ENCODE measurements around the gene TES. TPM values are rescaled to one million over a fixed set of nuclear protein-coding genes. Genes with fewer than 3 reads are reported as not detected.
"Not testable (repeated sequence)": the region's sequence is repeated elsewhere in the genome, so short reads cannot be mapped to it uniquely, and the experiment has no call there.

The TES gene
- total RNA-seq (2014; rRNA removed; shearing (Covaris generic)), result 110 and 111 TPM in 2 replicates

- peak; percentile 74 for DNase-seq (ENCODE audit: low read depth)
Measured at GRCh38 chr7:116210345-116211005, at the start of gene TES. TES (plus strand) TSS chr7:116210539; CDS start chr7:116210708, 169 bp downstream.

GRCh38 chr7:116161728-116162127 is 48.6 kb upstream of the TES start:
- DNase-seq (ENCODE audit: low read depth), result no peak

DNA sequence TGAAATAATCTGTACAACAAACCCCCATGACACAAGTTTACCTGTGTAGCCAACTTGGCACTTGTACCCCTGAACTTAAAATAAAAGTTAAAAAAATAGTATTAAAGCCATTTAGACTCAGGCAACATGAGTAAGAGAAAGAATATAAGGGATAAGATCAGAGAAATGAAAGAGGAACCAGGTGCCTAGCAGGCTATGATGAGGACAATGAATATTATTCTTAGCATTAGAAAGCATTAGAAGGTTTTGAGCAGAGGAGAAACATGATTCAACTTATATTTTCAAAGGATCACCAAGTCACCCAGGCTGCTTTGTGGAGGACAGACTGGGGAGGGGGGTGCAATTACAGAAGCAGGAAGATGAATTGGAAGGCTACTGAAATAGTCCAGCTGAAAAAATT is 48.1 kb upstream of the TES start:
- DNase-seq (ENCODE audit: low read depth), result no peak

DNA sequence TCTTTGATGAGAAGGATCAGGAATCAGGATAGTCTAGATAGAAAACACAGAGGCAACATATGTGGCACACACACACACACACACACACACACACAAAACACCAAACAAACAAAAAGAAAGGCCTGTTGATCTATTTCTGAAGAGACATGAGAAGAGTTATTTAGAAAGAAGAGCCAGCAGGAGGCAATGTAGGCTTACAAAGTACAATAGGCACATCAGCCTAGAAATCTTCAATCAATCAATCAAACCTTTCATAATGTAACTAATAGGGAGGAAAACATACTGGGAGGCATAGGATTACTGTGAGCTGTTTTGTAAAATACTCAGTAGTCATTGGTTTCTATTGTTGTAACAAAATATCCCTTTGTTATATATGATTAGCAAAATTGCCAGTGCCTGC is 47.3 kb upstream of the TES start:
- DNase-seq (ENCODE audit: low read depth), result no peak

DNA sequence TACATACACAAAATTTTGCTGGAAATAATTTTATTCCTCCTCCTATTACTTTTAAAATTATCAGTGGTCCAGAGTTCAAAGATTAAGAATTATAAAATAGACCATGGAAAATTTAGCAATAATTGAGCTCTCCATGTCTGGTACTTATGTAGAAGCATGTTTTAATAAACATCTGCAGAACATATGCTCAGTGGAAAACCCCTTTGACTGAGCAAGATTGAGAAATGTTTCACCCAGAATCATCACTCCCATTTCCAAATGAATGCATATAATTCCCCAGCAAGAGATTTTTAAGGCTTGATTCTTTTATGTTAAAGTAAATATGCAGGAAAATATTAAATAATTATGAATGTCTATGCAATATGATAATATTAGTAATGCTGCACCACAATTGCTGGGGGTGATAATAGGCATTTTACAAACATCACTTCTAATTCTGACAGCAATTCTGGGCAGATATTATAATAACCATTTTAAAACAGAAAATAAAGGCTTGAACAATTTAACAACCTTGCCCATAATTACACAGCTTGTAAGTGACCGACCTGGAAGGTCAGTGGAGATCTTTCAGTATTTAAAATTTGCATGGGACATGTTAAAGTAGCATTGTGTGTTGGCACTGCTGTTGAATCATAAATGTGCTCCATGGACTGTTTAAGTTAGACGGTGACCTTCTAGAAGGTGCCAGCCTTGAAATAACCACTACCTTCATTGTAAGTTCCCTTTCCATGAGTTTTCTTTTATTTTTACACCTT is 45.6 kb upstream of the TES start:
- DNase-seq (ENCODE audit: low read depth), result peak; percentile 34

DNA sequence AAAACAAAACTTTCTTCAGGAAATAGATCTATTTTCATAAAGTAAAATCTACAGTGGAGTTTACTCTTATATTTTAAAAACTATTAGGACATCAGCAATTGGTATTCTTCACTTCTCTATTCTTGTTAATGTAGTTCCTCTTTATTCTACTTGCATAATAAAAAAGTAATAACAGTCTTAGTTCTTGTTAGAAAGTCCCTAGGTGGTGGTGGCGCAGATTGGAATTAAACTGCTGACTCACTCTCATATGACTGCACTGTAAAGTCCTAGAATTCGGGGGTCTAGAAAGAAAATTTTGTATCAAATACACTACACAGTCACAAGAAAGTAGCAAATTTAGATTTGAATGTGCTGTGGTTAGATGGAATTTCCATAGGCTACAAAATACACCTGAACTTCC is 44.6 kb upstream of the TES start:
- no peak for DNase-seq (ENCODE audit: low read depth)

DNA sequence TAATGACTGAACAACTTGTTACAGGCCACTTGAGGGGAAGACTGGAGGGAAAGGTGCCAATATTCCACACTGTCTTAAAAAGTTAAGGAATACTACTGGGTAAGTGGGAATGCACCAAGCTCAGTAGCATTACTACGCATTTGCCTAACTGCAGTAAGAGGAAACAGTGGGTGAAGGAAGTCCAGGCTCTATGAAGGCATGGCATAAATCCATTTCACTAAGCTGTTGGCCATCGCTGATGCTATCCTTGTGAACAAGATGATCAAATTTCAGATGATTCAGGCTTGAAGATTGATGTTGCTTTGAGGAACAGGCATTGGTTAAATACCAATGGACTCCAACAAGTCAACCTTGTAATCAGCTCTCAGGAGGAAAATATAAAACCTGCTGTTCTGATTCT is 44.2 kb upstream of the TES start:
- DNase-seq (ENCODE audit: low read depth), result no peak

- DNase-seq (ENCODE audit: low read depth), result no peak
Measured at GRCh38 chr7:116167177-116167576, 43.2 kb upstream of the TES start.

DNA sequence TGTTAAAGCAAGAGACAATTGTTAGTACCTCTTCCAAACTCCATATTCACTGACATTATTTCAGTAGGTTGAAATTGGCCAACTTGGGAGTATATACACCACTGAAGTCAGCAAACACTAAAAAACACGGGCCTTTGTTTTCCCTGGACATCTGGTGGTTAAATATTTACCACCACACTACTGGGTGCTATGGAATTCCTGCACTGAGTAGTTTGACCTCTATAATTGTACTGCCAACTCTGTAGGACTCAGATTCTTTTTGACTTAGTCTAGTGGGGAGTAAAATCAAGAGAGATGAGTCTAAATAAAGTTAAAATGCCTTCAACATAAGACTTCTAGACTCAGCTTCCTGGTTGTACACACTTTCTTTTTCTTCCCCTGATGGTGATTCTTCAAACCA is 41.3 kb upstream of the TES start:
- peak; percentile 49 for DNase-seq (ENCODE audit: low read depth)

GRCh38 chr7:116170180-116170579 is 40.2 kb upstream of the TES start:
- no peak for DNase-seq (ENCODE audit: low read depth)

DNA sequence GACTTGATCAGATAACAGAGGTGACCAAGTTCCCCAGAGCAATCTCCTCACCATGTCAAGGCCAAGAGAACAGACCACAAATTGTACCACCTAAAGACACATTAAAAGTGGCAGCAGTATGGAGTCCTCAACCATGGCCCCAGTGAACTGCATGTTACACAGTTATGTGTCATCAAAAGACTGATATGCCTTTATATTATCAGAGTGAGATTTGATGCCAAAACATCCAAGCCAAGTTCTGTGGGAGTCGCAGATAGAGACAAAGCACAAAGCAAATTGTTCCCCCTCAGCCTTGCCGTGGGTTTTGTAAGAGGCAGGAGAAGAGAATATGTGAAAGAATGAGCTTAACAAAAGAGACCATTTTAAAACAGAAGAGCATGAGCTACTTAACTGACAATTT is 39.2 kb upstream of the TES start:
- DNase-seq (ENCODE audit: low read depth), result peak; percentile 22

DNA sequence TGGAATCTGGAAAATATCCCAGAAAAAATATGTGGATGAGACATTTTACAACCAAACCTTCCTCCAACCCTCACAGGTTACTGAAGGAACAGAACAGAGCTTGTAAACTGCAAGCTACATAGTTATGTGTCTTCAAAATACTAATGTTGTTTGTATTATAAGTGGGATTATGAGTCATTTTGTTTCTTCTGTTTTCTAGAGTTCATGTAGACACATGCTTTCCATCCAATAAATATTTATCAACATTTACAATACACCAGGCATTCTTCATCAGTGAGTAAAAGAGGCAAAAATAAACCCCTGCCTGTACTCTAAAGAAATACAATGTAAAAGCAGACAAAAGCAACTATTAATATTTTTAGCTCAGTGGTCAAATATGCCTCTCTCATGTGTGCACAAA is 38.0 kb upstream of the TES start:
- DNase-seq (ENCODE audit: low read depth), result no peak

DNA sequence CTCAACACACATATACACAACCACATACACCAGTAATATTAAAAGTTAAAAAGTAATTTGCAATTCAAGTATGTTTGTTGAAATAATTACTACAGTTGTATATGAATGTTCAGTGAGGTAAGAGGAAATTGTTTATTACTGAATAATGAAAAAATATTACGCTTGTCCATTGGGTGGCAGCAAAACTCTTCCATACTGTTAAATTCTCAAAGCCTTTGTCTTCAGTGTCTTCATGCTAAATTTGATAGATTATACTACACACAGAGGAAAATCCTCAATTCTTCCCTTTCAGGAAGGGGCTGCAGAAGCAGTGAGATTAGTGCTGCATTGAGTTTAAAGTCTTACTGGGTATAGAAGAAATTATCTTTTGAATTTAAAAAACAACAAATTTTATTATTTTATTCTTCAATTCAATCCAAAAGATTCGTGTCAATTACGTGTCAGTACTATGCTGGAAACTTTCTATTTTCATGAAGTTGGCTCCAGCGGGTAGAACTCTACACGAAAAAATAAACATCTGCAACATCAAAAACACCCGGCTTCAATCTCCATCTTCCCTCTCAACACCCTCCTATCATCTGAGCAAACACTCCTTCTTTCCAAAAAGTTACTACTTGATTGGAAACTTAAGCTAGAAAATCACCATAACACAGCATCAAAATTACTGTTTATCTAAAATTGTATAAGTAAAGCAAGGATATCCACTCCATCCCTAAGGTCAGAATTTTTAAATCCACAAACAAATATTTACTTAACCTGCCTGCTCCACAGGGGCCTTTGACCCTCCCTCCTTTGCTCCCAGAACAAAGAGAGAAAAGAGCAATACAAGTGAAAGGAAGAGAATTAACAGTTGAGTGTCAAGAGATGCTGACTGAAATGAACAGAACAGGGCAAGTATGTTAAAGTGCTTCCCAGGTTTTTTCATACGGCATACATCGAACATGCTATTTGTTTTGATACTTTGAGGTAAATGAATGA is 37.0 kb upstream of the TES start:
- peak; percentile 62 for DNase-seq (ENCODE audit: low read depth)

- not testable (repeated sequence) for DNase-seq (ENCODE audit: low read depth)
Measured at GRCh38 chr7:116175095-116175494, 35.2 kb upstream of the TES start.

- DNase-seq (ENCODE audit: low read depth), result no peak
Measured at GRCh38 chr7:116176226-116176625, 34.1 kb upstream of the TES start.

GRCh38 chr7:116177009-116177408 is 33.3 kb upstream of the TES start:
- DNase-seq (ENCODE audit: low read depth), result peak; percentile 31

GRCh38 chr7:116180302-116180701 is 30.0 kb upstream of the TES start:
- DNase-seq (ENCODE audit: low read depth), result peak; percentile 66

- no peak for DNase-seq (ENCODE audit: low read depth)
Measured at GRCh38 chr7:116182023-116182422, 28.3 kb upstream of the TES start.

DNA sequence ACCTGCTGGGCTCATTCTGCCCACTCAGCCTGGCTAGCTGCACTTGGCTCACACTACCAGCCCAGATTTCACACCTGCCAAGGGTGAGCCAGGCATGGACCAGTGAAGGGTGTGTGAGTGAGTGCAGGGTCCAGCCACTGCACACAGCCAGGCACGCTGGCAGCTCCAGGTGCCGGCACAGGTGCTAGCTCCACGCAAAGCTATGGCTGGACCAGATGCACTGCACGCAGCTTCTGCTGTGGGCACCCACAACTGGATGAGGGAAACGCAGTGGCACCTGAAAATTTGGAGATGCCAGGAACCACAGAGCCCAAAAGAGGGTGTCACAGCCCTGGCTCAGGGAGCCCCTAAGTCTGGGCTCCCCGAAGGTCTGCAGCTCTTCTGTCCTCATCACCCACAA is 24.9 kb upstream of the TES start:
- no peak for DNase-seq (ENCODE audit: low read depth)

DNA sequence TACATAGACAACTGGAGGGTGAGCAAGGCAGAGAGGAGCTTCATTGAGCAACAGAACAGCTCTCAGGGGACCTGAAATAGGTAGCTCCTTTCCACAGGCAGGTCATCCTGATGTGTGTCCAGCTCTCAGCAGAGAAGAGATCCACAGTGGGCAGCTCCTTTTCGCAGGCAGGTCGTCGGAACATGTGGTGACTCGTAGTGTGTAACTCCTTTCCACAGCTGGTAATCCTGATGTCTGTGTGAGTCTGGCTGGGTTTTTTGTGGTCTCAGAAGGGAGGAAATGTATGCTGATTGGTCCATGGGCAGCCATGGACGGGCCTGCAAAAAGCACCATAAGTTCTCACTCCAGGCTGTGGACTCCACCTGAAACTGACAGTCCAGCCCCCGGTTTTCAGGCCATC is 24.4 kb upstream of the TES start:
- DNase-seq (ENCODE audit: low read depth), result peak; percentile 23

GRCh38 chr7:116187400-116187799 is 22.9 kb upstream of the TES start:
- no peak for DNase-seq (ENCODE audit: low read depth)

Data from RPMI7951 (cell line).